Measurements from ENCODE around the gene C1QTNF6. TPM values are rescaled to one million over a fixed set of nuclear protein-coding genes. Genes with fewer than 3 reads are reported as not detected.

C1QTNF6 gene
- total RNA-seq, 1 donor, result 11.9 TPM

GRCh38 chr22:37146507-37147180 lies 41.4 kb downstream of the C1QTNF6 start:
- H3K27me3 ChIP-seq (ENCODE audit: insufficient read depth, low read length), result peaks cover 12% of the 10 kb centered on the region
- no peak overlapping the region for H3K4me3 ChIP-seq (ENCODE audit: insufficient read depth, low read length)
- H3K27ac ChIP-seq (ENCODE audit: low read depth, low read length), result no peak overlapping the region
- no peaks in the 10 kb centered on the region for H3K4me1 ChIP-seq (ENCODE audit: insufficient read depth, low read length)
- no peaks in the 10 kb centered on the region for H4K20me1 ChIP-seq (ENCODE audit: insufficient read depth, low read length)
- TF ChIP-seq CTCF (IDR thresholded peaks at IDR 0.05; ENCODE audit: extremely low read depth, low read depth, low read length), result no peak
- no peak overlapping the region for H3K4me2 ChIP-seq (ENCODE audit: insufficient read depth, low read length)
- H3K36me3 ChIP-seq (ENCODE audit: insufficient read depth, low read length), result no peaks in the 10 kb centered on the region
- H3K79me2 ChIP-seq (ENCODE audit: insufficient read depth, low read length), result no peaks in the 10 kb centered on the region
- peak; percentile 71 for DNase-seq (ENCODE audit: insufficient read length, low spot score, missing footprints)
- H3K9me3 ChIP-seq (ENCODE audit: low read depth, low read length), result no peaks in the 10 kb centered on the region
- H2AFZ ChIP-seq (ENCODE audit: low read length), result no peak overlapping the region

- no peaks in the 10 kb centered on the region for H3K9me3 ChIP-seq (ENCODE audit: low read depth, low read length)
- H3K27me3 ChIP-seq (ENCODE audit: insufficient read depth, low read length), result peaks cover 12% of the 10 kb centered on the region
- H3K4me2 ChIP-seq (ENCODE audit: insufficient read depth, low read length), result no peak overlapping the region
- no peaks in the 10 kb centered on the region for H3K79me2 ChIP-seq (ENCODE audit: insufficient read depth, low read length)
- TF ChIP-seq CTCF (IDR thresholded peaks at IDR 0.05; ENCODE audit: extremely low read depth, low read depth, low read length), result no peak
- H3K4me3 ChIP-seq (ENCODE audit: insufficient read depth, low read length), result no peak overlapping the region
- no peak for DNase-seq (ENCODE audit: insufficient read length, low spot score, missing footprints)
- H3K27ac ChIP-seq (ENCODE audit: low read depth, low read length), result no peak overlapping the region
- H3K4me1 ChIP-seq (ENCODE audit: insufficient read depth, low read length), result no peaks in the 10 kb centered on the region
- no peaks in the 10 kb centered on the region for H4K20me1 ChIP-seq (ENCODE audit: insufficient read depth, low read length)
- no peaks in the 10 kb centered on the region for H3K36me3 ChIP-seq (ENCODE audit: insufficient read depth, low read length)
- no peak overlapping the region for H2AFZ ChIP-seq (ENCODE audit: low read length)
These were observed 42.0 kb downstream of the C1QTNF6 start for GRCh38 chr22:37146051-37146385.

GRCh38 chr22:37145180-37146050 lies 42.6 kb downstream of the C1QTNF6 start:
- Histone ChIP-seq H3K27me3 (ENCODE audit: insufficient read depth, low read length) (peaks cover 12% of the 10 kb centered on the region), H3K27ac (ENCODE audit: low read depth, low read length) (no peak overlapping the region), H3K4me3 (ENCODE audit: insufficient read depth, low read length) (no peak overlapping the region), H3K4me1 (ENCODE audit: insufficient read depth, low read length) (no peaks in the 10 kb centered on the region), H3K36me3 (ENCODE audit: insufficient read depth, low read length) (no peaks in the 10 kb centered on the region), H2AFZ (ENCODE audit: low read length) (no peak overlapping the region), H3K9me3 (ENCODE audit: low read depth, low read length) (no peaks in the 10 kb centered on the region), H3K79me2 (ENCODE audit: insufficient read depth, low read length) (no peaks in the 10 kb centered on the region), H4K20me1 (ENCODE audit: insufficient read depth, low read length) (no peaks in the 10 kb centered on the region), H3K4me2 (ENCODE audit: insufficient read depth, low read length) (no peak overlapping the region)
- no peak for TF ChIP-seq CTCF (IDR thresholded peaks at IDR 0.05; ENCODE audit: extremely low read depth, low read depth, low read length)
- DNase-seq (ENCODE audit: insufficient read length, low spot score, missing footprints), result peak; percentile 83

GRCh38 chr22:37144180-37144554 lies 43.9 kb downstream of the C1QTNF6 start:
- Histone ChIP-seq H3K79me2 (ENCODE audit: insufficient read depth, low read length) (no peaks in the 10 kb centered on the region), H2AFZ (ENCODE audit: low read length) (no peak overlapping the region), H3K27ac (ENCODE audit: low read depth, low read length) (no peak overlapping the region), H3K36me3 (ENCODE audit: insufficient read depth, low read length) (no peaks in the 10 kb centered on the region), H3K4me1 (ENCODE audit: insufficient read depth, low read length) (no peaks in the 10 kb centered on the region), H3K9me3 (ENCODE audit: low read depth, low read length) (no peaks in the 10 kb centered on the region), H3K4me3 (ENCODE audit: insufficient read depth, low read length) (no peak overlapping the region), H3K27me3 (ENCODE audit: insufficient read depth, low read length) (peaks cover 12% of the 10 kb centered on the region), H4K20me1 (ENCODE audit: insufficient read depth, low read length) (no peaks in the 10 kb centered on the region), H3K4me2 (ENCODE audit: insufficient read depth, low read length) (no peak overlapping the region)
- TF ChIP-seq CTCF (IDR thresholded peaks at IDR 0.05; ENCODE audit: extremely low read depth, low read depth, low read length), result no peak
- DNase-seq (ENCODE audit: insufficient read length, low spot score, missing footprints), result peak; percentile 42
